ENCODE results near the gene NDUFS3. TPM values are rescaled to one million over a fixed set of nuclear protein-coding genes. Genes with fewer than 3 reads are reported as not detected.

NDUFS3 gene
- total and polyA plus RNA-seq, 2 of the 13 experiments (the other 11 are each of a cell fraction or from before 2014, with no cell fraction given) = 151 to 184 TPM

- TF ChIP-seq, protein P1, sequence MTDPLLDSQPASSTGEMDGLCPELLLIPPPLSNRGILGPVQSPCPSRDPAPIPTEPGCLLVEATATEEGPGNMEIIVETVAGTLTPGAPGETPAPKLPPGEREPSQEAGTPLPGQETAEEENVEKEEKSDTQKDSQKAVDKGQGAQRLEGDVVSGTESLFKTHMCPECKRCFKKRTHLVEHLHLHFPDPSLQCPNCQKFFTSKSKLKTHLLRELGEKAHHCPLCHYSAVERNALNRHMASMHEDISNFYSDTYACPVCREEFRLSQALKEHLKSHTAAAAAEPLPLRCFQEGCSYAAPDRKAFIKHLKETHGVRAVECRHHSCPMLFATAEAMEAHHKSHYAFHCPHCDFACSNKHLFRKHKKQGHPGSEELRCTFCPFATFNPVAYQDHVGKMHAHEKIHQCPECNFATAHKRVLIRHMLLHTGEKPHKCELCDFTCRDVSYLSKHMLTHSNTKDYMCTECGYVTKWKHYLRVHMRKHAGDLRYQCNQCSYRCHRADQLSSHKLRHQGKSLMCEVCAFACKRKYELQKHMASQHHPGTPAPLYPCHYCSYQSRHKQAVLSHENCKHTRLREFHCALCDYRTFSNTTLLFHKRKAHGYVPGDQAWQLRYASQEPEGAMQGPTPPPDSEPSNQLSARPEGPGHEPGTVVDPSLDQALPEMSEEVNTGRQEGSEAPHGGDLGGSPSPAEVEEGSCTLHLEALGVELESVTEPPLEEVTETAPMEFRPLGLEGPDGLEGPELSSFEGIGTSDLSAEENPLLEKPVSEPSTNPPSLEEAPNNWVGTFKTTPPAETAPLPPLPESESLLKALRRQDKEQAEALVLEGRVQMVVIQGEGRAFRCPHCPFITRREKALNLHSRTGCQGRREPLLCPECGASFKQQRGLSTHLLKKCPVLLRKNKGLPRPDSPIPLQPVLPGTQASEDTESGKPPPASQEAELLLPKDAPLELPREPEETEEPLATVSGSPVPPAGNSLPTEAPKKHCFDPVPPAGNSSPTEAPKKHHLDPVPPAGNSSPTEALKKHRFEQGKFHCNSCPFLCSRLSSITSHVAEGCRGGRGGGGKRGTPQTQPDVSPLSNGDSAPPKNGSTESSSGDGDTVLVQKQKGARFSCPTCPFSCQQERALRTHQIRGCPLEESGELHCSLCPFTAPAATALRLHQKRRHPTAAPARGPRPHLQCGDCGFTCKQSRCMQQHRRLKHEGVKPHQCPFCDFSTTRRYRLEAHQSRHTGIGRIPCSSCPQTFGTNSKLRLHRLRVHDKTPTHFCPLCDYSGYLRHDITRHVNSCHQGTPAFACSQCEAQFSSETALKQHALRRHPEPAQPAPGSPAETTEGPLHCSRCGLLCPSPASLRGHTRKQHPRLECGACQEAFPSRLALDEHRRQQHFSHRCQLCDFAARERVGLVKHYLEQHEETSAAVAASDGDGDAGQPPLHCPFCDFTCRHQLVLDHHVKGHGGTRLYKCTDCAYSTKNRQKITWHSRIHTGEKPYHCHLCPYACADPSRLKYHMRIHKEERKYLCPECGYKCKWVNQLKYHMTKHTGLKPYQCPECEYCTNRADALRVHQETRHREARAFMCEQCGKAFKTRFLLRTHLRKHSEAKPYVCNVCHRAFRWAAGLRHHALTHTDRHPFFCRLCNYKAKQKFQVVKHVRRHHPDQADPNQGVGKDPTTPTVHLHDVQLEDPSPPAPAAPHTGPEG (CRISPR knock-in tag; IDR thresholded peaks at IDR 0.05) = no peak
- no peak for TF ChIP-seq RFX3 (CRISPR knock-in tag; IDR thresholded peaks at IDR 0.05)
- no peak for TF ChIP-seq ZNF574 (CRISPR knock-in tag; IDR thresholded peaks at IDR 0.05)
- TF ChIP-seq PBX2 (CRISPR knock-in tag; IDR thresholded peaks at IDR 0.05) = no peak
- no peak for TF ChIP-seq UBTF (CRISPR knock-in tag; IDR thresholded peaks at IDR 0.05)
- no peak for TF ChIP-seq SCMH1 (CRISPR knock-in tag; IDR thresholded peaks at IDR 0.05; ENCODE audit: borderline replicate concordance)
- TF ChIP-seq RAD21 (CRISPR knock-in tag; IDR thresholded peaks at IDR 0.05) = no peak
- no peak for TF ChIP-seq EED (CRISPR knock-in tag; IDR thresholded peaks at IDR 0.05)
- TF ChIP-seq ZNF160 (CRISPR knock-in tag; IDR thresholded peaks at IDR 0.05) = no peak
- Histone ChIP-seq H3K27ac (ENCODE audit: extremely low read length, insufficient read depth, low read length) (no peak overlapping the region), H4K20me1 (ENCODE audit: insufficient read depth, low read length) (no peaks in the 10 kb centered on the region), H3K36me3 (replicated peaks in 1 of 2; ENCODE audit: control insufficient read depth in 1 of 2, insufficient read depth in 2 of 2, low read length in 2 of 2) (peaks cover 12 to 47% of the 10 kb centered on the region in 2 experiments), H3K4me2 (ENCODE audit: low read depth, low read length) (no peak overlapping the region), H3K9me3 (ENCODE audit: low read length) (no peaks in the 10 kb centered on the region), H3K4me3 (replicated peaks in 1 of 3; ENCODE audit: insufficient read depth in 1 of 3, low read depth in 2 of 3, low read length in 3 of 3) (no peak overlapping the region), H3K9ac (ENCODE audit: insufficient read depth, low read depth, low read length) (no peak overlapping the region), H2AFZ (ENCODE audit: low read length) (no peak overlapping the region), H3K4me1 (ENCODE audit: insufficient read depth, low read length) (peaks cover 19% of the 10 kb centered on the region), H3K79me2 (ENCODE audit: insufficient read depth, low read length) (peaks cover 37% of the 10 kb centered on the region), H3K27me3 (ENCODE audit: control insufficient read depth in 1 of 2, insufficient read depth in 2 of 2, low read length in 2 of 2) (no peaks in the 10 kb centered on the region)
- FAIRE-seq = no peak
- CTCF ChIA-PET (ENCODE audit: low intra/inter-chr PET ratio, low total read pairs) = no interaction called here
- no peak for DNase-seq (ENCODE audit: low spot score)
- intact Hi-C loops (cut with micrococcal nuclease; ENCODE audit: unreplicated experiment) = no loop called here
- no peak for ATAC-seq
- POLR2A ChIA-PET = interaction anchor here (0.8 kb wide), 1 partner anchor 8 kb away, joined by 5 read pairs; the partner anchor contains the start of gene KBTBD4
- in situ Hi-C loops (cut with HindIII; ENCODE audit: extremely low pct_ligation_motif_present, low pct_unique_long_range_greater_than_20kb) = no loop called here
- 97% methylated on average over 7 of the region's 7 CpGs for WGBS (ENCODE audit: low lambda C conversion rate)
- BruUV-seq (replicated peaks) = no TSS peak
These were observed 9.2 kb upstream of the NDUFS3 start for GRCh38 chr11:47569646-47570045.

Data from HepG2 (cell line).